HG03520 (cell line): ENCODE measurements around the gene ROR2.

Experiments
- ATAC-seq: cut with Tn5 transposase; IDR thresholded peaks from one replicate; pipeline ENCODE4 v1.9.1; 2021; ENCODE audit warnings: mild to moderate bottlenecking, moderate library complexity; ENCODE audit not compliant: unreplicated experiment

Gene ROR2

DNA sequence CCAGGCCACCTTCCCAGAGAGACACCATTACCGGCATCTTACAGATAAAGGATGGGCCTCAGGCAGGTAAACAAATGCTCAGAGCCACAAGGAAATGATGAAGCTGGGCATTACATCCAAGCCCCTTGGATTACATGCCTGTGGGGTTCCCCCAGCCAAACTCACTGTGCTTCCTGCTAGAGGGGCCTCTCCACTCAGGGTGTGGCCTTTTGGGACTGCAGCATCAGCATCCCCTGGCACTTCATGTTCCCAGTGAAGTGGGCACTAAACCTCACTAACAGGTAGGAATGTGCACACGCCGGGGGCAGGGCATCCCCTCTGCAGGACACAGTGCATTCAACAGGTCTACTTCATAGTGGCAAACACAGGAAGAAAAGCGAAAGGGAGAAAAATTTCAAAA, 125.9 kb downstream of the ROR2 start:
- ATAC-seq: no peak

DNA sequence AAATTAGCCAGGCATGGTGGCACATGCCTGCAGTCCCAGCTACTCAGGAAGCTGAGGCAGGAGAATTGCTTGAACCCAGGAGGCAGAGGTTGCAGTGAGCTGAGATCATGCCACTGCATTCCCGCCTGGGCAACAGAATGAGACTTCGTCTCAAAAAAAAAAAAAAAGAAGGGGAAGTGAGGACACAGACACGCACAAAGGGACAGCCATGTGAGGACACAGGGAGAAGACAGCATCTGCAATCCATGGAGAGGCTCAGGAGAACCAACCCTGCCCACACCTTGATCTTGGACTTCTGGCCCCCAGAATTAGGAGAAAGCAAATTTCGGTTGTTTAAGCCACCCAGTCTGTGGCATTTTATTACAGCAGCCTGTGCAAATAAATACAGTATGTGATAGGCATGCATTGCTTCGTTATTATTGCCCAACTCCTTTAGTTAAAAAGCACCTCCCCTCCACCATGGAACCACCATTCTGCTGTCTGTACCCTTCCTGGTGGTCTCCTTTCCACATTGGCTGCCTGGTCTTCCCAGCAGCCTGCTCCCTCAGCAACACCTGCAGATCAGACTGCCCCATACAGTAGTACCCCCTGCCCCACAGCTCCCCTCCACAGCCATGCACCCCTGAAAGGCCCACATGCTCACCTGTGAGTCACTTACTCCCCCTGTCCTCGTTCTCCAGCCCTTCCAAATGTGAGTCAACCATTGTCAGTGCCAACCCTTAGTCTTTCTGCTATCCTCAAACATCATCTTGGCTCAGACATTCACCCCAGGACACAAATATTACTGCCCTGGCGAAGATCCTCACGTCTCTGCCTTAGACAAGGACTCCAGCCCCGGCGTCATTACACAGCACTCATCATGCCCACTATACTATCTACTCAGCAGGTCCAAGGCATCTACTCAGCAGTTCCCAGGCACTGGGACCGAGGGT, 128.8 kb downstream of the ROR2 start:
- ATAC-seq: no peak

DNA sequence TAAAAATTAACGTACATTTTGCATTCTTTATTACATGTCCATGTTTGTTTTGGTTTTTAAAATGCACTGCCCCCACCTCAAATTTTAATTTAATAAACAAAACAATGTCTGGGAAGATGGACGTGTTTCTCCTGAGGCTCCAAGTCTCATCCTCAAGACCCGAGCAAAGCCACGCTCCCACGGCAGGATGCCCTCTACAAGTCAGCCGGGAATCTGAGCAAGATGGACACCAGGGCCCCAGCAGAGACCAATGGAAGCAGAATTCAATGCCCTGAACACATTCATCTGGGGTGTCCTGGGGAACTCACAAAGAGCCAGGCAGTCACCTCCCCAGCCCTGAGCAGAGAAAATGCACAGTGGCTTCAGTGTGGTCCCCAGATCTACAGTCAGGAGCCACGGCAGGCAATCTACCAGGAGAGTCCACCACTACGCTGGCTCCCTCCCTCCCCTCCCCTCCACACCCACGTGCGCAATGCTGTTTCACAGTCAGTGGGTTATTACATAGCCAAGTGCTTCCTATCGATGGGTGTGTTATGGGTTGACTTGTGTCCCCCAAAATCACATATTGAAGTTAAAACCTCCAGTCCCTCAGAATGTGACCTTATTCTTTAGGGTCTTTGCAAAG, 129.8 kb downstream of the ROR2 start:
- no peak for ATAC-seq

- no peak for ATAC-seq
Observed at GRCh38 chr9:91818647-91819403, 131.2 kb downstream of the ROR2 start.

DNA sequence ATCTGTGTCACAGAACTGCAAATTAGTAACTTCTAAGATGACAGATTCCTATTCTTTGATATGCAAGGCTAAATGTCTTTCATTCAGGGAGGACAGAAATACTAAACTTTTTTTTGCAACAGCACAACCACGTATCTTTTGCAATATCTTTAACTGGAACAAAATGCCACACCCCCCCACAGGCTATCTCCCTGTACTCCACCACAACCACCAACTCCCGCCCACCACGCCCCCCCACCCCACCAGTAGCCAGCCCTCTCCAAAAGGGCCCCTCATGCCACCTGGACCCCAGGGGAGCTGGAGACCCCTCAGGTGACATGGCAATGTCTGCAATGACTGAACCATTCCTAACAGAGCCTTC, 131.8 kb downstream of the ROR2 start:
- no peak for ATAC-seq

DNA sequence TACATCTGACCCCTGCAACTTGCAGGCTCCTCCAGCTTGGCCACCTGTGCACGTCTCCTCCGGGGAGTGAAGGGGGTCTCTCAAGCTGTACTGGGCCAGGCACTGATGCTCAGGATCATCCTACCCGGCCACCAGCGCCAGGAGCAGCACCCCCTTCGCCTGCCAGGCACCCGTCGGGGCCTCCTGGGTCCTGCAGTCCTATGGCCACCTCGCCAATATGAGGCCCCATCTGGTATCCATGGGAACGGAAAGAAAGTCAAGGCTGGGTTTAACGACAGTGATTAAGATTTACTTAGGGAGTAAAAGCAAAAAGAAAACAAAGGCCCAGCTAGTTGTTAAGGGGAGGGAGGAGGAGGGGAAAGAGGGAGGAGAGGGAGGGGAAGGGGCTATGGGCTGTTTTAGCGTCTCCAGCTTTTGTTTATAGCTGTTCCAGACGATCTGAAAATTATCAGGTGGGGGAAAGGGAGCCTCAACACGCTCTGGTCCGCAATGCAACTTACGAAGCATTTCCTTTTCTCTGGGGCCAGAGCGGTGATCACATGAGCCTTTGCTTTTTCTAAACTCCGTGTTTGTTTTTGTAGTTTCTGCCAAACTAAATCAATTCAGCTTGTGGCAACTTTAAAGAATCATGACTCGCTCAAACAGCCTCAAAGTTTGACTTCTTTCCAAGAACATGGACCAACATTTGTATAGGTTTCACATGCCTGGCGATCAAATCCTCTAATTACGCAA, 132.4 kb downstream of the ROR2 start:
- no peak for ATAC-seq

DNA sequence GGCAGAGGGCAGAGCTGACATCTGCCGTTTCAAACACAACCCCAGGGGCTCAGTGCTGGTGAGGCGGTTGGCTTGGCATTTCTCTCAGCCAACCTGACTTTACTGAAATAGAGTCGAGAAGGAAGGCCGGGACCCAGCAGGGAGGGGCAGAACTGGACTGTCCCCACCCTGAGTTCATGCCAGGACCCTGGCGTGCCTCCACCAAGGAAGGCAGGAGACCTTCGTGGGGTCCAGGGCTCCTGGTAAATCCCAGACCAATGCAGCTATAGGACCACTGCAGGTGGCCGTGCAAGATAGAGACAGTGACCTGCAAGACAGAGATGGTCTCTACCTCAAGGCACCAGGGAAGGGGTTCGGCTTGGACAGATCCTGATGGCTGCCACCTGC, 132.9 kb downstream of the ROR2 start:
- no peak for ATAC-seq

- no peak for ATAC-seq
Observed at GRCh38 chr9:91816356-91816755, 133.7 kb downstream of the ROR2 start.

DNA sequence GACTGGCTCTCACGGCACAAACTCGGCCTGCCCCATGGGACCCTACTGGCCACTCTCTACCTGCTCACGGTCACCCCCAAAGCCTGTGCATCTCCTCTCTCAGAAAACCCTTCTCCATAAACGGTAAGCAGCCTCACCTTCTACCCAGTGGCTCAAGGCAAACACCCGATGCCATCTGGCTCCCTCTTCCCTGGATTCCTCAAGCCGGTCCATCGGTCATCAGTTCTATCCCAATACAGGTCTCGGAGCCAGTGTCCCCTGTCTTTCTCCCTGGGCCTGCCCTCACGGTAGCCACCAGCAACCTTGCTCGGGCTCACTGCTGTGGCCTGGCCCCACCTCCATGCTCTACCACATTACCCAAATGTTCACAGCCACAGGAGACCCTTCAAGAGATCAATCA, 134.1 kb downstream of the ROR2 start:
- no peak for ATAC-seq

- ATAC-seq: no peak
Observed at GRCh38 chr9:91814753-91815152, 135.3 kb downstream of the ROR2 start.

- no peak for ATAC-seq
Observed at GRCh38 chr9:91814201-91814600, 135.8 kb downstream of the ROR2 start.

DNA sequence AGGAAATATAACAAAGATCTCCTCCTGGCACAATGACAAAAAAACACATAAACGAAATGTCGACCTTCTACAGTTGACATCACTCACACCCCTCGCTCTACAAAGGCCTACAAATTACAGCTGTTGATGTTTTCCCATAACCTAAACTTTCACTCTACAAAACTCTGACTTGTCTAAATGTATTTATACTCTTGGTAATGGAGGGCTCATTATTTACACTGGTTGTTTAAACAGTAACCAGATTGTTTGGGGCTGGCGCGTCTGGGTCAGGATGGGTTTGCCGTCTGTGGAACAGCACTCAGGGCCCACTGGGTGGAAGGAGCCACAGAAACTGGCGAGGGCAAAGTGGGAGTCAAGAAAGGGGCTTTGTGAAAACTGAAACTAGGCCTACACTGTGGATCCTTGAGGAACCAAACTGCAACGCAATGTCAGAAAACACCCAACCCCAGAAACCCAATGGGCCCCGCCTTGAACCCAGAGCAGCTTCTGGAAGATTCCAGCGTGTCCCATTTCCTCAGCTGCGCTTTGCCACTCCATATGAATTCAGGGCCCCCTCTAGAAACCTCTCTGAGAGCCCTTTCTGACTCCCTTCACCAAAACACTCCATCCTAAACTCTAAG, 136.7 kb downstream of the ROR2 start:
- ATAC-seq: no peak

DNA sequence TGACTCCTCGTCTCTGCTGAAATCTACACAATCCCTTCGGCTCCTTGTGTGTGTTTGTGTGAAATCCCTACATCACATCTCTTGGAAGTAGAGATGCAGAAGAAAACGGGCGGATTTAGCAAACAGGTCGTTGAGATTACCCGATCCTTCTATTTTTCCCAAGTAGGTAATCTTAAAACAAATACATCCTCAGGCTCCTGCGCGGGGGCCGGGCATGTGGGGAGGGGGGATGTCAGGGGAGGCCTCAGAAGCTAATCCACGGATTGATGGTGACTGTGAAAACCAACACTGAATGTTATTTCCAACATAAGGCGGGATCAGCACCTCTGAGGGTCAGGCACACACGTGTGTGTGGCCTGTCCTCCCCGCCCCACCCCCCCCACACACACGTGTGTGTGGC, 137.8 kb downstream of the ROR2 start:
- ATAC-seq: no peak

GRCh38 chr9:91811024-91811909, 138.8 kb downstream of the ROR2 start:
- ATAC-seq: no peak

GRCh38 chr9:91810286-91810905, 139.6 kb downstream of the ROR2 start:
- ATAC-seq: no peak

DNA sequence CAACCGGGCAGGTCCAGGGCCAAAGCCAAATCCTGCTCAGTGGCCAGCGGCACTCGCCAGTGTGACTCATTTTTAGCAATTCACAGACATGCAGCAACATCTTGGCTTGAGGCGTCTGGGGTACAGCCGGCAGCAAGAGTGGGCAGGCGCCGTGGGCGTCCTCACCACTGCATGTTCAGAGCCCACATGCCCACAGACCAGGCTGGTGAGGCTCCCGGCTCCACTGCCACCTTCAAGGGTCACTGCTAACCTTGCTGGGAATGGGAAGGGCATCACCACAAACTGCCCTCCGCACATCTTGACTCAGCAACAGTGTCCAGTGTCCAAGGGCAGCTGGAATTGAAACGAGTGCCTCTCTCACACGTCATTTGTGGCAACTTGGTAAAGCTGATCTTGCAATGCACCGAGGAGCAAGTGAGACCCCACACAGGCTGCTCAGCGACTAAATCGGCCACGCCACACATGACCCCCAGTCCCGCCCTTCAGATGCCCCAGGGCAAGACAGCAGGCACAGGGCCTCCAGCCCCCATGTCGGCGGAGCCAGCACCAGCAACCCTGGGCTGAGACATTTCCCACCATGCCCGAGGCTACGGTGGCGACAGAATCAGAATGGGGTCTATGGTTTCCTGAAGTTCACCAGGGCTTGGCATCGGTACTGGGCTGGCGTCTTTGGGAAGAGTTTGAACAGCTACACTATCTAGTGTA, 140.3 kb downstream of the ROR2 start:
- no peak for ATAC-seq

DNA sequence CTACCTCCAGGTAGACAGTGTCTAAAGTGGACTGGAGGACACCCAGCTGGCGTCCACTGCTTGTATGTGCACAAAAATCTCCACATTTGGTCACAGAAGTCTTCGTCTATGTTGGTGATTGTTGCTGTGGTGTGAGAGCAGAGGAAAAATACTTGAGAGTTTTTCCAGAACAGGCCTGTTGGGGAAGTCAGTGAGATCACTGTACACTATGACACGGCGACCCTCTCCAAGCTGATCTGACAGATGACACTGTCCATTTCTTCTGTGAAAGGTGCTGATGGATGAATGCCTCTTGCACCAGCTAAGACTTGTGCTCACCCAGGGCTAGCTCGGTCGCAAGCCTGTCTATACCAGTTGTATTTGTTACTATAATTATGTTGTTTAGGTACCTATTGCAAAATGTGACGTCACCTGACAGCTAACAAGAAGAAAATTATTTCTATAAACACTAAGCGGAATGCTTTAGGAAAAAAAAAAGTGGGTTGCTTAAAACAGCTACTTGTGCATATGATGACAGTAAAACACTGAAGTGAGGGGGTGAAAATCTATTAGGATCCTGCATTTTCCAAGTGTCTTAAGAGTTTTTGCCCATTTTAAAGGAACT, 142.3 kb downstream of the ROR2 start:
- ATAC-seq: no peak

- ATAC-seq: no peak
Observed at GRCh38 chr9:91805031-91805430, 145.0 kb downstream of the ROR2 start.
